Germinal center (tissue), 1 donor: ENCODE data around the gene LEMD2.

Source experiments
- DNase-seq: peaks from one replicate; pipeline ENCODE4 v3.0.0; 2012; ENCODE audit warnings: mixed read lengths, low spot score

LEMD2 gene

DNA sequence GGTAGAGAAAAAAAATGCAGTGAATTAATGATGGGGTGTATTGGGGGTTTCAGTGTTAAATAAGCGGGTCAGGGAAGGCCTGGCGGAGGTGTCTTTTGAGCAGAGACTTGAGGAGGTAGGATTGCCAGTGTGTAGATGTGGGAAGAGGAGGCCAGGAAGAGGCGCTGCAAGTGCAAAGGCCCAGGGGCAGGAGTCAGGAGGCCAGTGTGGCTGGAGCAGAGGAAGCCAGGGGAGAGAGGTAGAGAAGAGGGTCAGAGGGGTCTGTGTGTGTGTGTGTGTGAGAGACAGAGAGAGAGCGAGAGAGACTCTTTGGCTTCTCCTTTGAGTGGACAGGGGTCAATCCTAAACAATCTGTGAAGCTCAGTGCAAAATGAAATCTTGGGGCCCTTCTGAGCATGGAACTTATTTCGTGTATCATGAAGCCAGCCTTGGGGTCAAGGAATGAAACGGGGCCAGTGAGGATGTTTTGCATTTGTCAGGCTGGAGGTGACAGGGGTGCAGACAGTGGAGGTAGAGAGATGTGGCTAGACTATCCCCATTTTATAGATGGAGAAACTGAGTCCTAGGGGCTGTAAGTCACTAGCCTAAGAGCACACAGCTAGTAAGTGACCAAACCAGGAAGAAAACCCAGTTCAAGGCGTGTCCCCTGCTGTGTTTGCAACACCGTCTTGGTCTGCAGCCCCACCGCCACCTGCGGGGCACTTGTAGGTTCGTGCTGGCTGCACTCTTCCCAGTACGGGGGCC is 32.5 kb downstream of the LEMD2 start:
- DNase-seq = no peak

DNA sequence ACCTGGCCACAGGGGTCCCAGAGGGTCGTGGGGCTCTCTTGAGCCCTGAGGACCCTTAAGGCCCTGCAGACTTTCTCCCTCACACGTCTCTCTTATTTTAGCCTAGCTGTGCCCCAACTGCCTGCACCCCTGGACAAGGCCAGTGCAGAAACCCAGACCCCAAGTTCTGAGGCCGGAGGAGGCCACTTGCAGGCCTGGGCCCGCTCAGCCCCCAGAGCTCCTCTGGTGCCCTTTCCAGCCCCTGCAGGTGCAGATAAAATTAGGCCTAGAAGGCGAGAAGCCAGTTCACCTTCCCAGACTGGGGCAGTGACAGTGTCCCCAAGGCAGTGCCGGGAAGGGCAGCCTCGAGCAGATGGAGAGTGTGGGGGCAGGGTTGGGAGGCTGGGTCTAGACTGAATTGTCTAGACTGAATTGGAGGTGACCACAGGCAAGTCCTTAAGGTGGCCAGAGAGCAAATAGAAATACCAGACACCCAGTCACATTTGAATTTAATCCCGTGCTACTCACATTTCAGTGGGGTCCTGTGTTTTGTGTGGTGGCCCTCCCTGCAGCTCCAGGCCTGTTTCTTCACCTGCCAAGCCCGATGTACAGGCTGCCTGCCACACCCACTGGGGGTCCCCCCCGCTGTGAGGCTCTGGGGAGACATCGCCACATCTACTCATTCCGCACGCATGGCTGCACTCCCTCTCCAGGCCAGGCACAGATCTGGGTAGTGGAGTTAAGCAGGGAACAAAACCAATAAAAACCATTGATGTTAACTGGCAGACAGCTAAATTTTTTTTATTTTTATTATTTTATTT is 33.7 kb downstream of the LEMD2 start:
- DNase-seq = peak; percentile 24

DNA sequence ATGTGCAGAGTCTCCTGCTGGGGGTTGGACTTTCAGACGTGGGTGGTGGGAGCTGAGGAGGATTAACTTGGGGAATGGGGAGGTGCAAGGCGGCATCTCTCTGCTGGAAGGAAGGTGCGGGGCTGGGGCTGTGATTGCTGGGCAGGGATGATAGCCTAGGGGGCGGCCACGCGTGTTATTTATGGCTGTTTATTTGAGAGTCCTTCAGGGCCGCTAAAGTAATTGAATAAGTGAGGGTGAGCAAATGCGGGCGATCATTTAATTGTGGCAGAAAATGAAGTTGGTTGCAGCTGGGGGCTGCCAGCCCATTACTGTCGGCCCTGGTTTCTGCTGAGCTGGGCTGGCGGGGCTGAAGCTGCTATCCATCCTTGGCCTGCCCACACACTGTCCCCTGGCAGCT is 34.7 kb downstream of the LEMD2 start:
- no peak for DNase-seq

DNA sequence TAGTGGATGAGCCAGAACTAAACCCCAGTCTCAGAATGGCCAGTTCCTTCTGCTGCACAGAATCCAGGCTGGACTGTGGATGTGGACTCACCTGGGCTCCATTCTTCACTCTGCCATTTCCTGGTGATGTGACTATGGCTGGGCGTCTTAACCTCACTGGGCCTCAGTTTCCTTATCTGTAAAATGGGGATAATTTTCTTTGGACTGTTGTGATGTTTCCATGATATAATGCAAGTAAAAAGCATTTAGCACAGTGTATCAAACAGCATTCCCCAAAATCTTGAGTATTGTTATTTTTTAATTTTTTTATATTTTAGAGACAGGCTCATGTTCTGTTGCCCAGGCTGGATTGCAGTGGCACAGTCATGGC is 36.3 kb downstream of the LEMD2 start:
- no peak for DNase-seq

DNA sequence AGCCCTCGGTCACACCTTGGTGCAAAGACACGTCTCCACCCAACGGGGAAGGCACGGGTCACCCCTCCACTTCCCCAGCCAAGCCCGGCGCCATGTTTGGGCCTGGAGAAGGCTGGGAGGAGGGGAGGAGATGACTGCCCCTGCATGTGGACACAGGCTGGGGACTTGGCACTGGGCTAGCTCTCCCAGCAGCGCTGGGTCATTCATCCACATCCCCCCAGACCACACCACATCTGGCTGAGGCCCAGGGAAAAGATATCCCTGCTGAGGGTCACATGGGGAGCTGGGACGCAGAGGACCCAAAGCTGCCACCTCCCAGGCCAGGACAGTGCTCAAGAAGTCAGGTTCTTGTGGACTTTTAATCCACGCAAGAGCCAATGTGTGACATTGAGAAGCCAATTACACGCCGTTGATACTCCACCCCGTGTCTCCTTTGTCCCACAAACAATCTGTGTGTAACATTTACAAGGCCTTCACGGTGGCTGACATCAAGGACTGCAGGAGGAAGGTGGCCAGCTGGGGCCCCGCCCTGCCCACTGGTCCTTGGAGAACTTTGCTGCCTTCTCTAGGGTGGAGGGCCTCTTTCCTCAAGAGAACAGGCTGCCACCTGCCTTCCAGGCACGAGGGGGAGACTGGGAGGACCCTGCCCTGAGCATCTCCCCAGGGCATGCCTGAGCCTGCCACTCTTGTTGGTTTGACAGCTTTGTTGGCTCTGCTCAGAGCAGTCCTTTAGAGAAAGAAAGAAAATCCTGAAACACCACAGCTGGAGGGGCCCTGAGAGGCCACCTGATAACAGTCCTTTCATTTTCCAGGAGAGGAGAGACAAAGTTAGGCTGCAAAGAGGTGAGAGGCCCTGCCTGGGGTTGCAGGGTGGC is 36.9 kb downstream of the LEMD2 start:
- DNase-seq = no peak

DNA sequence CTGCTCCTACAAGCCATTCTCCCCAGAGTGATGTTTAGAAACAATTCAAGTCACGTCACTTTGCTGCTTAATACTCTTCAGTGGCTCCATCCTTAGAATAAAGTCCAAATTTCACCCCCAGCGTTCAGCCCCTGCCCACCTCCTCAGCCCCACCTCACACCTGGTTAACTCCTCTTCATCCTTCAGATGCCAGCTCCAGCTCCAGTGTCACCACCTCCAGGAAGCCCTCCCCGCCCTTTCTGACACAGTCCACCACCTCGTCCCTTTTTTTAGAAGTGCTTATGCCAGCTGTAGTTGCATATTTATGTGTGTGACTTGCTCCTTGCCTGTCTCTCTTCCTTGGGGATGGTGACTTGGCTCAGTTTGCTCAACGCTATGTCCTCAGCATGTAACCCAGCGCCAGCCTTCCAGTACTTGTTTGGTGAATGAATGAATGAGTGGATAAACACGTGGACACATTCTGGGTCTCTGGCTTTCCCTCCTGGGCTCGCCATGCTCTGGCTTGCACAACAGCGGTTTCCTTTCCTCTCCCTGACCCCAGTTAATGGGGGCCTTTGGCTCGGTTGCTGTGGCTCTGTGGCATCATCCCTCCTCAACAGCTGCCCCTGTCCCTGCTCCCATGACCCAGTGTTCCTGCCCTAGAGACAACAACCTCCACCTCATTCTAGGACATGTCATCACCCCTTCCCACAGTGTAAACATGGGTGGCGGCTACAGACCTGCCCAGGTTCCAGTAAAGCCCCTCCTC is 38.5 kb downstream of the LEMD2 start:
- no peak for DNase-seq

DNA sequence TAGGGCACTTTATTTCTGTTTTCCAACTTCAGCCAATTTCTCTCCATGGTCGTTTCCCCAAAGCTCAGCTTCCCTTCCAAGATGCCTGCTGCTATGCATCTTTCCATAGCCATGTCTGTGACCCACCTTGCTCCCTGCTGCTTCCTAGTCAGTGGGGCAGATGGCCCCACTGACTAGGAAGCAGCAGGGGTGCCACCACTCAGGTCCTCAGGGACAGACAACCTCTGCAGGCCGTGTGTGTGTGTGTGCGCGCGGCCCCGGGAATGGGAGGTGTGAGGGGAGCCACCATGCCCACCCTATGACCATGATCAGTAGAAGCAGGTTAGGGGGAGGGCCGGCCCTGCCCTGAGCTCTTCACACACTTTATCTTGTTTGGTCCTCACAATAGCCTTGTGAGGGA is 39.5 kb downstream of the LEMD2 start:
- DNase-seq = no peak

DNA sequence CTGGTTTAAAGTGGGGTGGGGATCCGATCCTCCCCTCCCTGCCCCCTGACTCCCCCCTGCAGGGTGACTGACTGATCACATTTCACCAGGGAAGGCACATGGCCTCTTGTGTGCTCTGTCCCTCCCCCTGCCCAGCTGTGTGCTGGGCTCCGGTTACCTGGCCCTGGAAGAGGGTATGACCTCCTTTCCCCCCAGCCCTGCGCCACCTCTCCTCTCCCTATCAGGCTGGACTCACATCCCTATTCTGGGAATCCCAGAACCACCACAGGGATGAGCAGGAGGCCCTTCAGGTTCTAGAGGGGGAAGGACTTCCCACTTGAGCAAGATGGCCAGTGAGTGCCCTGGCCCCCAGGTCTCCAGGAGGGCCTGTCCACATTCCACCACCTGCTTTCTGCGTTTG is 40.1 kb downstream of the LEMD2 start:
- DNase-seq = no peak

DNA sequence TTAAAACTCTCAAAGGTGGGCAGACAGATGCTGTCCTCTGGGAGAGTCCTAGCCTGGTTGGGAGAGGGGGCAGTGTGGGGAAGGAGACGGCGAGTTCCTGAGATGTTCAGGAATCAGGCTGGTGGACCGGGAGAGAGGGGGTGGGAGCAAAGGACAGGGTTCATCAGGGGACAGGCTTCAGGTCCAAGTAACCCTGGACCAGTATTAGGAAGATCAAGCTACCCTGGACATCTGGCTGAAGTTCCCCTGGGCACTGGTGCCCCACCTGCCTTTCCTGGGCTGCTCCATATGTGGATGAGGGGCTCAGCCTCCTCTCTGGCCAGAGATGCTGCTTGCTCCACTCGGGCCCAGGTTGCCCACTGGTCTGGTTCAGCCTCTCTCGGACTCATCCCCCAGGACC is 41.1 kb downstream of the LEMD2 start:
- no peak for DNase-seq

DNA sequence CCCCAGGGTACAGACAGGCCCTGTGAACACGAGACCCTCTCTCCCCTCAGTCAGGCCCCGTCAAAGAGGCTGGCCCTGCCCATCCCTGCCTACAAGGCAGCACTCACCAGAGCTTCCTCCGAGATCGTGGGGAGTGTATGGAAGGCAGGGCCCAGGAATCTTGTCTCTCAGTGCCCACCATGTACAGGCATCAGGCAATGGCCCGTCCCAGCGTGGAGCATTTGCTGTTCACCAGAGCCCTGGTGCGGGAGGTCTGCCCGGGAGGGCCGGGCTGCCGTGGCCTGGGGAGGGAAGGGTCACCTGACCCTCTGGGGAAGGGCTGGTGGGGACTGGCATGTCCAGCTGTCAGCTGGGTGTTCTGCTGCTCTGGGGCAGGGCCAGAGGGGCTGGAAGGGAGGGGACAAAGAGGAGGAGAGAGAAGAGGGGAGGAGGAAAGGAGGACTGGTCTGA is 42.3 kb downstream of the LEMD2 start, which contains the start of gene IP6K3:
TSS of gene IP6K3 (minus strand) at position 255 of the 450 bp plus-strand sequence. CDS start 11,429 bp downstream, outside the sequence.
- DNase-seq = no peak

DNA sequence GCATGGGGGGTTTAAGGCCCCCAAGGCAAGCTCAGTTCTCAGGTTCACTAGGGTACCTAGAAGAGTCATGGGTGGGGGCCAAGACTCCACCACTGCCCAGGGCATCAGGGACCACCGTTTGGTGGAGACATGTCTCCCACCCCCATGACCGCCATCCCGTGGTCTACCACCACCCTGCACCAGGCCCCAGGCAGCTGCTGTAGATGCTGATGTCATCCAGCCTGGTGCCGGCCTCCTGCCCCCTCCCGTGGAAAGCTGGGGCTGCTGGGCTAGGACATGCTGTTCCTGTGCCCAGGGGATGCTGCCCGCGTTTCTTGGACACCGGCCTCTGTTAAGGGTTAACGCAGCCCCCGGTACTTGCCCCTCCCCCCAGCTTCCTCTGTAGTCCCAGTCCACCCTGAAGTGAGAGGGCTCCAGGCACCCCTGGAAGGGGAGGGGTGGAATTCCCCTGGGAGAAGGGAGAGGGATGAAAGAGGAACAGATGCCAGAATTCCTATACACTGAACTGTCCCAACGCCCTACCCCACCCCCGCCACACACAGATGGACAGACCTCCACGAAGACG is 42.8 kb downstream of the LEMD2 start:
- no peak for DNase-seq

DNA sequence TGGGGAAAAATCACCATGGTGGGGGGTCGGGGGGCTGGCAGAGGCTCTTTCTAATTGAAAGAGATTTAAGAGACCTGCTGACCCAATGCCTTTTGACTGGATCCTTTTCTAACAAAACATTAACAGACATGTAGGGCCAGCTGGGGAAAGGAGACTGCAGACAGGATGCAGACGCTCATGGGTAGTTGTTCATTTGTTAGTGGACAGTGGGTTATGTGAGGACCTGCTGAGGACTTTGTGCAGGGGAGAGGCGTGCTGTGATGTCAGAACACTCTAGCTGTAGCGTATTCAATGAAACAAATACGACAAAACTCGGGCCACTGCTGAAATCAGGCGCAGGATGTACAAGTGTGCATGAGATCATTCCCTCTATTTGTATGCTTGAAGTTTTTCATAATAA is 43.4 kb downstream of the LEMD2 start:
- DNase-seq = no peak

DNA sequence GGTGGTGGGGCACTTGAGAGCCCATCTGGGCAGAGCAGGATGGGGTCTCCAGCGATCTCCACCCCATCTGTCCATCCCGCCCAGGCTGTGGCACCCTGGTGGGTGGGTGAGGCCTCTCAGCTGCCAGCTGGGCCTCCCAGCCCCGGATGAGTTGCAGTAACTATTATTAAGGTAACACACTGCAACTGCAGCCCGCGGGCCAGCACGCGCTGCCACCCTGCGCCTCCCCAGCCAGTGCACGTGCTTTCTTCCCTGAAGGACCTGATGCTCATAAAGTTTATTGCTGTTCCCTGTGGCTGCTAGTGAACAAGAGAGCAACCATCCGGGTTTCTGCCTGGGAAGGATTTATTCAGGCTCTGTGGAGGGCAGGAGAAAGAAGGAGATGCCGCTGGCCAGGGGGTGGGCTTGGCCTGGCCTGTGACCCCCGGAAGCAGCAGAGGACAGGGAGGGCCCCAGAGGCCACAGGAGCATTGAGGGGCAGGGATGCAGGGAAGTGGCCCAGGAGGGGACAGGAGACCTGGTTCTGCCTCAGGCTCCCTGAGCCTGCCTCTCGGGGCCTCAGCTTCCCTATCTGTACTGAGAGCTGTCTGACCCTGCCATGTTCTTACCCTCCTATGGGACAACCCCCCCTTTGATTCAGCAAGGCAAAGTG is 43.9 kb downstream of the LEMD2 start:
- no peak for DNase-seq

DNA sequence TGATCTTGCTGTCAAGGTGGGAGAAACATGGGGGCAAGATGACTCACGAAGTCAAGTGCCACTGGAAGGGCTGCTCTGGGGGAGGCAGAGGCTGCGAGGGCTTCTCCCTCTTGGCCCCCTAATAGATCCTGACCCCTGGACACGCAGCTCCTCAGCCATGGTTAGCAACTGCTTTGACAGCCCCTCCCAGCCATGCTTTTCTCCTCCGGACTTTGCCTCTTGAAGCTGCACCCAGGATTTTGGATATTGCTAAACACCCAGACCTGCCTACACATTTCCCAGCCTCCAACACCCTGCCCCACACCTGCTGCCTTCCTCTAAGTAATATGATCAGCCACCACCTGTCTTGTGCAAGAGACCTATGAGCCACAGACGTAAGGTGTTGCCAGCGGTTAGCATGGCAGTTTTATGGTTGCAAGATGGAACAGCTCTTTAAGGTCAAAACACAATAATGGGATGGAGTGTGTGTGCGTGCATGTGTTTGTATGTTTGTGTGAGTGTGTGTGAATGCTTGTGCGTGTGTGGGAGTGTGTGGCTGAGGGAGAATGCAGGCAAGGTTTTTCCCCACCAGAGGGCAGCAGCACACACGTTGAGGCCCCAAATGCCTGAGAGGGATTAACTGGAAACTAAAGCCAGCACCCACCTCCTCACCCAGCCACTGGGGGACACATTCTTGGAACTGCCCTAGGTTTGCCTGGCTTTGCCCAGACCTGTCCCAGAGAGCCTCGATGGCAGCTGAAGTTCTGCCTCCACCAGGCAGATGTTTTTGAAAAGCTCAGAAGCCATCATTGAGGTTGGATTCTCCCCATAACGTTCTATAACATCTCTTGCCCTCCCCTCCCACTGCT is 44.7 kb downstream of the LEMD2 start:
- DNase-seq = peak; percentile 84

DNA sequence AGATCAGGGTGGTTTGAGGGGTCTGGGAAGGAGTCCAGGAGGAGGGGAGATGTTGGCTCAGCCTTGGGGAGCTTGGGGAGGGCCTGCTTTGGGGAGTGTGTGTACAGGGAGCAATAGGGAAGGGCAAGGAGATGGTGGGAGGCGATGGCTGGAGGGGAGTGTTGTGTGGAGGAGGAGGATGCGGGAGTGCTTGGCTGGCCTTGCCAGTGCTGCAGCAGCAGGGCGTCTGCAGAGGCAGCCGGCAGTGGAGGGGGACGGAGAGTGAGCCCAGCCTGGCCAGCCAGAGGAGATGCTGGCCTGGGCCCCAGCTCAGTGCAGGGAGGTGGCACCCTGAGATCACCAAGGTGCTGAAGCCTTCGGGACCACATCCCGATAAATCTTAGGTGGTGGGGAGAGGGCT is 46.1 kb downstream of the LEMD2 start:
- no peak for DNase-seq

DNA sequence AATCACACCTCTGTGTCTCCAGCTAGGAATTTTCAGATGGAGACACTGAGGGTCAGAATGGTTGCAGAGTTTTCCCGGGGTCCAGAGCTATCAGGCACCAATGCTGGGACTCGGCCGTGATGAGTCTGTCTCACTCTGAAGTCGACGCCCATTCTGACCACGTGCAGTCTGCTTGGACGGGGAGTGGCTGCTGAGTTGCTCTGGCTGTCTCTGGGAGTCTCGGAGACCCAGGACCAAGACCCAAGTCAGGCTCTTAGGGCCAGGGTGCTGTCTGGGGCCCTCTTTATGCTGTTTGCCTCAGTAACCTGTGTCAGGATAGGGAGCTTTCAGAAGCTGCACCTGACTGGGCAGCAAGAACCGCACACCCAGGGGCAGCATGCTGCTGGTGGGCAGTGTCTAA is 46.8 kb downstream of the LEMD2 start:
- DNase-seq = no peak

DNA sequence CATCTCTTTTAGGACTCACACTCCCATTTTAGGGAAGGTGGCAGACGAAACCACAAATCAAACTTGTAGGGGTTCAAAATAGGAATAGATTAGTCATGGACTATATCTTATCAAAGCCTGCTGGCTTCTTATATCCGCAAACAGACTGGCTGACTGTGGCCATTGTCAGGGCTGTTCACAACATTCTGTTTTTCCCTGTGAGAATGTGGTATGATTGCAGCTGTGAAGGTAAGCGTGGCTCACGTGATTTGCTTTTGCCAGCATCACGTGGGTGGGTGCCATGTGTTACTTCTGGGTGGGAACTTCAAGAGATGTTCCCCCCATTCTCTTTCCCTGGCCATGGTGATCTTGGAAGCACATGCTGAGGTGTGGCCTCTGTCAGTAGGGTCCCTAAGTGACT is 48.1 kb downstream of the LEMD2 start:
- DNase-seq = no peak

DNA sequence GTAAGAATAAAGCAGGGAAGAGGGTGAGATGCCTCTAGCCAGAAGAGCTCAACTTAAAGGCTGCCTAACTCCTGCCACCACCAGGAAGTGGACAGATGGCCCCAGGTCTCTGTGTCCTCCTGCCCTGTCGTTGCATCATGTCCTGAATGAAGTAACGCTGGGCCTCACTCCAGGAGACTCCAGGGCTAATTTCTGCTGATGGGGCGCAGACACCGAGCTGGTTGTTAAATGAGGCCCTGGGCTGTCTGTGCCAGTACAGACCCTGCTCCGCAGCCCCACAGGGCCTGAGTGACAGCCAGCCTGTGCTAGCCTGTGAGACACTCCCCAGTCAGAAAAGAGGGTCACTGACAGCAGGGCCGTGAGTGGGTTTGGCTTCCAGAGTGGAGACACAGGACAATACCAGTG is 48.7 kb downstream of the LEMD2 start:
- DNase-seq = no peak

DNA sequence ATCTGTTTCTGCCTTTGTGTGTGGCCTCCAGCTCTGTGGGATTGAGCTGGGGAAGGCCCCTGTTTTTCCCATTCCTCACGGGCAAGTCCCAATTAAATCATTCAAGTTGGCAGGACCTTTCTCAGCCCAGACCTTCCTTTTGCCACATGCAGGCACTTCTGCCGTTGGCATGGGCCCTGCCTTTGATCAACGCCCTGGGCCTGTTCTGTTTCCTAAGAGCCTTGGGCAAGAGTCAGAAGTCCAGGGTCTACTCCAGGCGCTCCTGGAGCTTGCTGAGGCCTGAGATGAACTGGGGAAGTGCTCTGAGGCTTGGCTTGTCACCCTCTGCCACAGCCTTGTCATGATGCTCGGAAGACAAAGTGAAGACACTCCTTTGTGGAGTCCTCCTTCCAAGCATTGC is 49.4 kb downstream of the LEMD2 start:
- no peak for DNase-seq

DNA sequence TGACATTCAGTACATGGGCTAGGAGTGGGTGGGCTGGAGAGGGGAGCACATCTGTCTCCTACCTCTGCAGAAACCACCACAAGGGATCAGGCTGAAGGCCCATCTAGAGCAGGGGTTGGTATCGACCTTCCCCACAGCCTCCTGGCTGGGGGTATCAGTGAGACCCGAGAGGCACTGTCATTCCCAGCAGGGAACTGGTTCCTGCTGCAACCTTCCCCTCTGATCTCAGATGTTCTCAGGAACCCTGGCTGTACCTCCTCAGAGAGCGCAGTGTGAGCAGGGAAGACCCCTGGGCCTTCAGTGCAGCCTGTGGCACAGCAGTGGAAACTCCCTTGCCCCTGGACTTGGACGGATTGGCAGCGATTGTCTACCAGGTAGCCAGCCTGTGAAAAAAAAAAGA is 50.1 kb downstream of the LEMD2 start:
- no peak for DNase-seq
